NCI-H82 (cell line): ENCODE results near the gene ZFX.
"Not testable (repeated sequence)": the region's sequence is repeated elsewhere in the genome, so short reads cannot be mapped to it uniquely, and the experiment has no call there.

Experiments used
- DNase-seq: peaks from one replicate; lab custom pipeline; 2025; lab: John Stamatoyannopoulos, UW

The ZFX gene

DNA sequence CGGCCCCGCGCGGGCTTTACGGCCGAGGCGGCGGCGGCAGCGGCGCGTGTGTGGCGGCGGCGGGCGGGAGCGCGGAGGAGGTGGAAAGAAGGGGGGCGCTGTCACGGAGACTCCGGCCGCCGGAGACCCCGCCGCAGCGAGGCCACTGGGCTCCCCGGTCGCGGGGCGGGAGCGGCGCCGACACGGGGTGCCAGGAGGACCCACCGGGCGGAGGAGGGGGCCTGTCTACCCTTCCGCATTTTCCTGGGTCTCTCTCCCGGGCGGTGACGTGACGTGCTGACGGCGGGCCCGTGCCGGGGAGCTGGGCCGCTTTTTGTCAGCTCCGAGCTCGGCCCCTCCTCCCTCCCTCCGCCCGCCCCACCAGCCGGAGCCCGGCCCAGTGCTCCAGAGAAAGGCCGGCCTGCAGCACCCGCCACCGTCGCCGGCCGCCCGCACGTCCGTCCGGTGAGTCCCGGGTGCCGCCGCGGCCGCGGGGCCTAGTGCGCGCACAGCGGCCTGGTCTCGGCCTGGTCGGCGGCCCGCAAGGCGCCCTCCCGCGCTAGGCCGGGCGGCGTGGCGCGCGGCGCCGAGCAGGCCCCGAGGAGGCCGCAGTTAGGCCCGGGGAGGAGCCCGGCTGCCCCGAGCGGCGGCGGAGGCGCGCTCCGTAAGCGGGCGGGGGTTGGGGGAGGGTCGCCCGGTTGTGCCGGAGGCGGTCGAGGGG lies at the start of gene ZFX:
Gene ZFX (plus strand): TSS at position 379 of the 700 bp plus-strand sequence. CDS start 23,014 bp downstream, outside the sequence.
- peak; percentile 57 for DNase-seq

DNA sequence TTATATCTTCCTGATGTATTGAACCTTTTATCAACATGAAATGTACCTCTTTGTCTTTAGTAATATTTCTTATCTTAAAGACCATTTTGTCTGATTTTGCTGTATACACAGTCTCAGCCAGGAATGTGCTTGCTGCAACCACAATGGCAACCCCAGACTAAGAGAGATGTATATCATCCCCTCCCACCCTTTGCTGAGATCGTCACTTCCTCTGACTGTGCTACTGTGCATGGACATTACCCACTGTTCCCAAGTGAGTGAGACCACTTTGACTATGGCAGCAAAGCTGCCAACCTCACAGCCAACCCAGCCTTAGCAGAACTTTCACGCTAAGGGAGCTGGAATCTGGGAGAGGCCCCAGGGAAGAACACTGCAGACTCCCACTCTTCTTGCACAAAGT lies 48.8 kb upstream of the ZFX start:
- no peak for DNase-seq

DNA sequence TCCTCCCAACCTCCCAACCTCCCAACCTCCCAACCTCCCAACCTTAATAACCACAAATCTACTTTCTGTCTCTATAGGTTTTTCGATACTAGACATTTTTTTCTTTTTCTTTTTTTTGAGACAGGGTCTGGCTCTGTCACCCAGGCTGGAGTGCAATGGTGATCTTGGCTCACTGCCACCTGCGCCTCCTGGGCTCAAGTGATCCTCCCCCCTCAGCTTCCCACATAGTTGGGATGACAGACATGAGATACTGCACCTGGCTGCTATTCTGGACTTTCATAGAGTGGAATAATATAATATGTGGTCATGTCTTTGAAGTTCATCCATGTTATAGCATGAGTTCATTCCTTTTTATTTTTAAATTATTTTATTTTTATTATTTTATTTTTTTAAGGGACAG lies 39.5 kb upstream of the ZFX start:
- no peak for DNase-seq

DNA sequence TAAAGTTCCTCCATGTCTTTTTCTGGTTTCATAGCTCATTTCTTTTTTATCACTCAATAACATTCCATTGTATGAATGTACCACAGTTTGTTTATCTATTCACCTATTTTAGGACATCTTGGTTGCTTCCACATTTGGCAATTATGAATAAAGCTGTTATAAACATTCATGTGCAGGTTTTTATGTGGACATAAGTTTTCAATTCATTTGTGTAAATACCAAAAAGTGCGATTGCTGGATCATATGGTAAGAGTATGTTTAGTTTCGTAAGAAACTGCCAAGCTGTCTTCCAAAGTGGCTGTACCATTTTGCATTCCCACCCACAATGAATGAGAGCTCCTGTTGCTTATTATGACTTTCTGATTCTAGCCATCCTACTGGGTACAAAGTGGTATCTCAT lies 36.3 kb upstream of the ZFX start:
- DNase-seq = no peak

DNA sequence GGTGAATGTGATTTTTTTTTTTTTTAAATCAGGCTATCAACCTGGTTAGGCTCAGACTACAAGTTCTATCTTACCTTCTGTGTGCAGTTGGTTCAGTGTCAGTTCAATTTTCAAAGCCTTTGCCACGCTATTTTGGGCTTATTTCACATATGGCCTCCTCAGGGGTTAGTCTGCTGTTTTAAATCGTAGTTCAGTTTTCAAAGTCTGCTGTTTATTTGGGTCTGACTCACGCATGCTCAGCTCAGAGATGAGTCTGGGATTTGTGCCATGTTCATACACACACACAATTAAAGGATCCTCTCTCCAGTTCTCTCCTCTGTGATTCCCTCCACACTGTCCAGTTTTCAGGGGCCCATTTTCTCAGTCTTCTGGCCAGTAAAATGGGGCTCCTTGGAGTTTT lies 32.3 kb upstream of the ZFX start:
- DNase-seq = no peak

DNA sequence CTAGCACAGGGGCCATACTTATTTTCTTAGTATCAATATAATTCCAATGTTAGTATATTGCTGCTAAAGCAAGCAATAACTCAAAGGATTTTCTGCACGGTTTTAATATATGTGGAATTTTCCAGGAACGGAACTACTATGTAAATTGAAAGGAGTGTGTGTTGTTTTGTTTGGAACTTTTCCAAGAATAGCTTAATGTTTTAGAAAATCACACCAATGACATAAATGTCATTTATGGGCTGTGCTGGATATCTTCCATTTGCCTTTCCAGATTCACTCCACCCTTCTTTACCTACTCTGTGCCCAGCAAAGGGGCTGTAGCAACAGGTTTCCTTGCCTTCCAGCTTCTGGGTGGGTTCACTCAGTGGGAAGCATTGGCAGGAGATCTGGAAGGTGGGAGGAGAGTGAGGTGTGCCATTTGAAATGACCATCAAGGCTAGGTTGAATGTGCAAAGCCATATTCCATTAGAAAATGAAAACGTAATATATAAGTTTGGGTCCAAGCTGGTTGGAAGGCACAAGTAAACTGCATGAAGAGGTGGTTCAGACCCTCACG lies 25.2 kb upstream of the ZFX start:
- DNase-seq = no peak

DNA sequence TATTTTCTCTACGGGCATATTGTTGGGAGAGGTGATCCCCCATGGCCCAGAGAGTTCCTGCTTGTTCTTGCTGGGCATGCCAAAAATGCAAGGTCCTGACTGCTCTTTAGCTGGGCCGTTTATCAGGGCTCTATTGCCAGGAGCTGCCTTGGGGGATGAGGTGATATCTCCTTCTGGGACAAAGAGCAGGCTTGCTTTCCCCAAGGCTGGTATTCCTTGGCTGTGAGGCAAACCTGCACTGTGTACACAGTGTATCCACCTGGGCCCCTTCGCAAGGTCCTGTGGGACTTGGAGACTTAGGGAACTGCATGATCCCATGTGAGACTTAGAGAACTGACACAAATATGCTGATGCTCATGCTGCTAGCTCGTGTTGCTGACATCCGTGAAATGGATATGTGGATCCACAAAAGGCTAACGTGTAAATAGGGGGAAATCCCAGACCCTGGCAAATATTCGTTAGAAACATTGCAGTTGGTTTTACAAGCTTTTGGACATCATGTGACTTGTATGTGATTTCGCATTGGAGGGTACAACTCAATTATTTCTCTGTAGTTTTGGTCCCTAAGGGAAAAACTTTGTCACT lies 24.4 kb upstream of the ZFX start:
- DNase-seq = peak; percentile 3

DNA sequence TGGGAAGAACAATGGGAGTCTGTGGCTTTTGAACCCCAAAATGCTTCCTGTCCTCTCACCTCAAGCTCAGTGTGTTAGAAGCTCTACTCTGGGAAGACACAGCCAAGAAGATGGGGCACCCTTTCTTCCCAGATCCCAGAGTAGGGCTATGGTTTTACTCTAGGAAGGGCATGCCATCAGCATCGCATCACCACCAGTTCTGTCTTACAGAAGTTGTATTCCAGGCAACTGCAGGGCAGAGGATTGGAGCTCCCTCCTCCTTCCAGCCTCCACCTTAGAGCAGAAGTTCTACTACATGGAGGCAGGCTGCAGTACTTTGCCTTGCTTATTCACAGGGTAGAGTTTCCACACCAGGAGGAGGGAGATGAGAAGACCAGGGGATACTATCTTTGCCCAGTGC lies 18.1 kb upstream of the ZFX start:
- DNase-seq = no peak

DNA sequence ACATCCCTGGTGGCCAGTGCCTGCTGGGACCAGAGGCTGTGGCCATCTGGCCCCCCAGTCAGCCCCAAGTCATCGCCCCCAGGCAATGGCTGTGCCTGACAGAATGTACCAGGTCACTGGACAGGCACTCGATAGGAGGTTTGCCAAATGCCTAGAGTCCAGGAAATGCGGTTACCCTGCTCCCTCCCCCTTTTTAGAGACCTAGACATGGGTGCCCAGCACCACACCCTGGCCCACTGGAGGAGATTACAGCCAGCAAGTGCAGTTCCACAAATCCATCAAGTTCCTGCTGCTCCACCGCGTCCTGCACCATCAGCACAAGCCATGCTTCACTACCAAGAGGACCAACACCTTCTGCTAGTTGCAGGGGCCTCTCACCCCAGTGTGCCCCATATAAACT lies 16.2 kb upstream of the ZFX start:
- DNase-seq = no peak

DNA sequence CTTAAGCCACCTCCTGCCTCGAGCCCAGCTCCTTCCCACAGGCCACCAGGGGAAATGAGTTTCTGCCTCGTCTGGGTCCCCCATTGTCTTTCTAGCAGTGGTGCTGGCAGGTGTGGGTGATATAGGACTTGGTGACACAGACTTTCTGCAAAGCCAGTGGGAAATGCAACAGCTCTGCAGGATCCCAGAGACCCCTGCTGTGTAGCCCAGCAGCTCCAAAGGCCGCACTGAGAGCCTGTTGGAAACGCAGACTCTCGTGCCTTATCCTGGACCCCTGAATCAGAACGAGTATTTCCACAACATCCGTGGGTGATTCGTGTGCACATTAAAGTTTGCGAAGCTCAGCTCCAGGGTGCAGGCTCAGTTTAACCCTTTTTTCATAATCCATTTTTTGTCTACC lies 13.8 kb upstream of the ZFX start:
- not testable (repeated sequence) for DNase-seq

DNA sequence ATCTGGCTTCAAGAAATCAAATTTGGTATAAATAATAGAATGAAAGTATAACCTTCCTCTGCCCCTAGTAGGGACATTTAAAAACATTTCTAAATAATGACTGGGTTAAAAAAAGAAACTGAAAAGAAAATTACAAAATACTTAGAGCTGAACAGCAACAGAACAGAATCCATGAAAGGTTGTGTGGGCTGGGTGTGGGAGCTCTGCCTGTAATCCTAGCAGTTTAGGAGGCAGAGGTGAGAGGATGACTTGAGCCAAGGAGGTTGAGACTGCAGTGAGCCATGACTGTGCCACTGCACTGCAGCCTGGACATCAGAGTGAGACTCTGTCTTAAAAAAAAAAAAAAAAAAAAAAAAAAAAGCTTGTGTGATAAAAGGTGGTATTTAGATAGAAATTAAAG lies 12.3 kb upstream of the ZFX start:
- no peak for DNase-seq

DNA sequence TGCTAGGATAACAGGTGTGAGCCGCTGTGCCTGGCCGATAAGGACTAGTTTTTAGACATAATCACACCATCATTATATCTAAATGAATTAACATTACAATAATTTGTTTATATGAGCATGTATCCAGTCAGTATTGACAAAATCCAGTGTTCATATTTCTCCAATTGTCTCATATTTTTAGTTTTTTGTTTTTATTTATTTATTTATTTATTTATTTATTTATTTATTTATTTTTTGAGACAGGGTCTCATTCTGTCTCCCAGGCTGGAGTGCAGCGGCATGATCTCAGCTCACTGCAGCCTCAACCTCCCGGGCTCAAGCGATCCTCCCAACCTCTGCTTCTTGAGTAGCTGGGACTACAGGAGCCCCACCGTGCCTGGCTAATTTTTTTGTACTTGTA lies 5.5 kb upstream of the ZFX start:
- not testable (repeated sequence) for DNase-seq

DNA sequence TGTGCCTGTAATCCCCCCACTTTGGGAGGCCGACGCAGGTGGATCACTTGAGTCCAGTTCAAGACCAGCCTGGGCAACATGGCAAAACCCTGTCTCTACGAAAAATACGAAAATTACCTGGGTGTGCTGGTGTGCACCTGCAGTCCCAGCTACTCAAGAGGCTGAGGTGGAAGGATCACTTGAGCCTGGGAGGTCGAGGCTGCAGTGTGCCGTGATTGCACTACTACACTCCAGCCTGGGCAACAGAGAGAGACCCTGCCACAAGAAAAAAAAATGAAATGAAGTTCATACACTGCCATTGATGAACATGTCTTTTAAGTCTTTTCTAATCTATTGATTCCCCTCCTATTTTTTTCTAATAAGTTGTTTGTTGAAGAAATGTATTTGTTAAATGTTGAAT lies 5.0 kb upstream of the ZFX start:
- DNase-seq = no peak

DNA sequence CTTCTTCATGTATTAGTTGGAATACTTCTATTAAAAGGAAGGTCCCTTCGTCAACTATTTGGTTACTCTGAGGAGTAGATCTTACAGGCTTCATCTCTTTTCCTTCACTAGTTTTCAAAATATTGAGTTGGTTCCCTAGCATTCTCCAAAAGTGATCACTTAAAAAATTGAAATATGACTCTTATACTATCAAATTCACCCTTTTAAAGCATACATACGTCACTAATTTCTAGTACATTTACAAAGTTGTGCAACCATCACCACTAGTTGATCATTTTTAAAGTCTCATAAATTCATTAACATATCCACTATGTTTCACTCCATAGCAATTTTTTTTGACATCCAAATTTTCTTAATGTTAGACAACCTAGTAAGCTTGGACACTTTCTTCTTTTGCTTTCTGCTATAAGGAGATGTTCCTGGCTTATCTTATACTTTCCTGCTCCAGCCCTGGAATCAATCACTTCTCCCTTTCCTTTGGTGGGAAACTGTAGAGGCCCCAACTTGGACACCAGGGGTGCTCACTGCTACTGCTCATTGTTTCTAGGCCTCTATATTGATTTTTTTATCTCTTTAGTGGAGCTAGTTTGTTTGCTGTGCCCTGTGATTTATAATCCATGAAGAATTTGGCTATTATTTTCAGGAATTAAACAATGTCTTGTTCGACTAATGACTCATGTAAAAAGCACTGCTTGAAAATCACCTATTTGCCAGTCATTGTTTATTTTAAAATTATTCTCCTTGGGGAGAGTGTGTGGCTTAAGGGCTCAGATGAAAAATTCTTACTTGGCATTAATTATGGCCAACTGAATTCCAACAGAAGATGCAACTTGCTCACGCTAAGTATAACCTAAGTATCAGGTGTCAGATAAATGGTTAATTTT lies 4.0 kb upstream of the ZFX start:
- DNase-seq = peak; percentile 28

DNA sequence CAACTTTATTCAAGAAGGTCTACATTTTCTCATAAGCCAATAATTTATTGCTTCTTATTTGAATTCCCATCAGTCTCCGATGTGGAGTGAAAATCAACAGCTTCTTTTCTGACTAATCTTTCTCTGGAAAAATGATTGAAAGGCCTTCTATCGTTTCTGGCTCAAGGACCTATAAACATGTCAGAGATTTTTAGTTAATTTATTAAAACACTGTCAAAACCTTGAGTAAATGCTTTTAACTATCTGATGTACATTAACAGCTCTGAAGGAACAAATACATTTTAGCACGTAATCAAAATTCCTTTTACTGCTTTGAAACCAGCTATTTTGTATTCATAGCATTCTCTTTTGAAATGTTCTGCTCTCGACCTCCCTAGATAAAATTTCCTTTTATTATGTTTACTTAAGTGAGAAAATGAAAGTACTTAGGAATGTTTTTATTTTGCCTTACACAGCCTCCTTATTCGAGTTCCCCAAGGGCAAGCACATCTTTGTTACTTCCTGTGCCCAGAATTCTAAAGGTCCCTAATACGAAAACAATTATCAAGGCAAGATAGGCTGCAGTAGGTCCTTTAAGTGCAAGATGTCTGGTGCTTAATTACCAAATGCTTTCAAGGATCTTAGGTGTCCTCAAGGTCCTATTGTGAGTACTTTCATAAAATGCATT lies 3.1 kb upstream of the ZFX start:
- peak; percentile 26 for DNase-seq

DNA sequence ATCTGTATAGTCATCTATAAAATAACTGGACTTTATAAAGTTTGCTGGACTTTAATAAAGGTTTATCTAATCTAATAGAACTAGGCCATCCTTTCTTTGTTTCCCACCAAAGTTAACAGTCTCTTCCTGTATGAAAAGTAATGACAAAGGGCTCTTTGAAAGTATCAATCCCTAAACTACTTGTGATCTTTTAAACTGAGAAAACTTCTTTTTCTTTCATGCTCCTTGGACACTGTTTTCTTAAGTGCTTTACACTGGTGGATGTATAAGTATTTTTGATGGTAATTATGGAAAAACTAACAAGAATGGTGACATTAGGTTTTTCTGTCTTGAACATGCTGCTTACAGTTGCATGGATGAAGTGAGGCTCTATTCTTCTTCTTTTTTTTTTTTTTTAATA lies 2.4 kb upstream of the ZFX start:
- DNase-seq = no peak

DNA sequence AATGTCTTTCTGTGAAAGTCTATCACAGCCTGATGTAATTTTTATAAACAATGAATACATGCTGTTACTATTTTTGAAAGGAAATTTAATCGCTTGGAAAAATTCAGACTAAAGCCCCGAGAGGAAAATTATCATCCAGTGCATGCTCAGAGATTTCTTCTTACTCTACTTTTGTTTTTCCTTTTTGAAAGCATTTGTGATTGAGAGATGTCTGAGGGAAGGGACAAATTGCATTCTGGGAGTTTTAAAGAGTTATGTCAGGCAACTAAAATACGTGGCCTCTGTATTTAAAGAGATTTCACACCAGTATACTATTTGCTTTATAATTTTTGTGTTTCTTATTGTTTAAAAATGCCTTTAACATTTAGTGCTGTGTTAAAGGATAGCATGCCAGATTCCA lies 1.4 kb upstream of the ZFX start:
- DNase-seq = peak; percentile 4

DNA sequence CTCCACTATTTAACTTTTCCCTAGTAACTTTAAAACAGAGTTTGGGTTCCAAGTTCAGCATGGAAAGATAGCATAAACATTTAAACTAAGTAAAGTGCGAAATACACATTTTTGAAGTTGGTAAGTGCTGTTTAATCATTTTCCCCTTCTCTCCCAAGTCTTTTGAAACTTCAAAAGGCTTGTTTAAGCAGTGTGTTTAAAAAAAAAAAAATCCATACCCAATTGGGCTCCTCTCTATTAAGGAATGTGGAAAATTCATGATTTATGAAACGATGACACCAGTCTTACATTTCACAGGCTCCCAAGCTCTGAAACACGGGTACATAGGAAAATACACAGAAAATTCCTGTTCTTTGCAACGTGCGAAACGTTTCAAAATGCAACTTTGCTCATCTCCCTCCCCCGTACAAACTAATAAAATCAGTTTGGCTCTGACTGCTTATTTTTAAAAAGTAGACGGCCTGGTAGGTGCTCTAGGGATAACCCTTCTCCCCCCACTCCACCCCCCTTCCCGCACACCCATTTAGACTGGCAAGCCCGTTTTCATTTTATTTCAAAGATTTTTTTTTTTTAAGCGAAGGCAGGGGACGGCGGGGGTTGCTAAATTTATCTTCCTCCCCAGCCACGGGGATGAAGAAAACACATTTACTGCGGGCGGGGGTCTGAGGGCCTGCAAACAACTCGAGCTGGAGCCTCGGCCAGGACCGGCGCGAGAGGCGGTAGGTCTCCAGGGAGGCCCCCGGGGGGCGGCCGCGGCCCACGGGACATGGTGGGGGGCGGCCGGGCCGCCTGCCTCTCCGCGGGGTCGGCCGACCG lies 786 bp upstream of the ZFX start:
- DNase-seq = peak; percentile 57

DNA sequence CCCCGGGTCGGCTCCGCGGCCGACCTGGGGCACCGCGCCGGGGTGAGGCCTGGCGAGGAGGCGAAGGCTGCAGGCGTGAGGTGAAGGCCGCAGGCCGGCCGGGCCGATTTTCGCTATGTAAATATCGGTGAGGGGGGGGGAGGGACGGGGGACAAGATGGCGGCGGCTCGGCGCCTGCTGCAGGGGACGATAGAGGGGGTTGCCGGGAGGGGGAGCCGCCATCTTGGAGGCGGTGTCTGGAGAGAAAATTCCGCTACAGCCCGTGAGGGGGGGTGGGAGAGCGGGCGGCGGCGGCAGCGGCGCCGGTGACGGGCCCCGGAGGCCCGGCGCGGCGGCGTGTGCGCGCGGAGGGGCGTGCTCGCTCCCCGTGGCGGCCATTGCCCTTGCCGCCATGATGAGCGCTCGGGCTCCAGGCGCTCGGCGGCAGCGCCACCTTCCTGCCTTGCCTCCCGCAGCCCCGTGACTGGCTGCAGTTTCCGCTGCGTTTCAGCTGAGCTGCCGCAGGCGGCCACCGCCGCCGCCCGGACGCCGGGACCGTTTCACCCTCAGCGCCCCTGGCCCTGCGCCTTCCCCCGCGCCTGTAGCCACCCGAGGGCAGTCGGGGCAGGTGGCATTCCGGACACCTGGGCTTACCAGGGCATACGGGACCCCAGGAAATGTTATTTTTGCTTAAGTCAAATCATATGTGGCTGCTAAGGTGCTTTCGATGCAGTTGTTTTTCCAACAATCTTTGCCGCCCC lies 692 bp downstream of the ZFX start:
- DNase-seq = peak; percentile 95

DNA sequence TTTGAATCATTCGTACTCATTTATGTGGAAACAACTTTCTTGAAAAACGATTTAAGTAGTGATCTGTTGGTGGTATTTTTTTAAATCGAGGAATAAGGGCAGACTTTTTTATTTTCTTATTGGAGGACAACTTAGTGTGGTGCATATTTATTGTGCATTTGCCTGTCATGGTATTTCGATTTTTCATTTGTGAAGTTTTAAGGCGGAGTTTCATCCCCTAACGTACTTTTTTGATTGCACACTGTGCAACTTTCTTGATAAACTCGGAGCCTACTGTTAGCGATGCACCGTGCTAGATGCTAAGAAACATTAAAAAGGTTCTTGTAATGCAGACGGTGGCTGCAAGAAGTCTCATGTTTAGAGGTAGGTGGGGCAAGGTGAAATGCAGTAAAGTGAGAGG lies 1.4 kb downstream of the ZFX start:
- no peak for DNase-seq

DNA sequence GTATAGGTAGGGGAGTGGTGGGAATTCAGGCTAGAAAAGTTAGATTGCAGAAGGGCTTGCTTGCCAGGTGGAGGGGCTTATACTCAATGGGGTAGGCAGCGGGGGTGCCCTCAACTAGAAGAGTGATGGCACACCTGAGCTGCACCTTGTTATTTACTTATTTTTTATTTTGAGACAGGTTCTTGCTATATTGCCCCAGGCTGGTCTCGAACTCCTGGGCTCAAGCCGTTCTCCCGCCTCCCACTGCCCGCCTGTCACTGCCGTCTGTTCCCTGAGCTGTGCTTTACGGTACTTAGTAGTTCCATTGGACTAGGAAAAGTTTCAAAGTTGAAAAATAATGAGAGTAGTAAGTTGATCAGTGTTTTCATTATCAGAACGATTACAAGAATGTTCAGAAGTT lies 2.0 kb downstream of the ZFX start:
- DNase-seq = peak; percentile 1
